Endothelial cell of umbilical vein (primary cell): ENCODE measurements around the gene NXPE3. TPM values are rescaled to one million over a fixed set of nuclear protein-coding genes. Genes with fewer than 3 reads are reported as not detected.

Experiments
- BruUV-seq: library from RNA; stranded (reverse); fragments of 400-500 nt; replicated peaks from 2 replicates; lab custom pipeline; 2021; lab: Mats Ljungman, UMichigan
- CTCF ChIA-PET: fragments of 300-600, 350-600 bp; sonication (Branson Sonifier 250); formaldehyde crosslinking; loops from one replicate; lab custom pipeline; 2021; ENCODE audit warnings: antibody characterized with exemption, inconsistent platforms; lab: Charles Lee
- POLR2A ChIA-PET: fragments of 300-600, 350-600 bp; sonication (Branson Sonifier 250); formaldehyde crosslinking; loops from one replicate; lab custom pipeline; 2021; ENCODE audit warnings: antibody characterized with exemption, inconsistent platforms; lab: Charles Lee
- DNase-seq: peaks from one replicate; pipeline ENCODE4 v3.0.0-alpha.2; 2011; ENCODE audit warnings: low read depth, low spot score
- FAIRE-seq: peaks from 2 replicates; lab custom pipeline; 2011; peaks lifted over from hg19 to GRCh38; lab: Jason Lieb, UNC
- H2AFZ ChIP-seq: 2 replicates; pipeline ENCODE4 v1.6.0; 2012; ENCODE audit warnings: low read depth, low read length, control low read depth, inconsistent platforms
- H3K27ac ChIP-seq: 2 replicates; pipeline ENCODE4 v1.5.1; 2011; ENCODE audit warnings: low read depth, mild to moderate bottlenecking, control low read depth, low read length, moderate library complexity; ENCODE audit not compliant: insufficient read depth
- H3K27me3 ChIP-seq, 2 experiments: 2 replicates each; pipeline versions ENCODE4 v1.6.0 to v1.6.1; 2011; ENCODE audit warnings: low read length in 2 of 2, mixed read lengths in 1 of 2; ENCODE audit not compliant: control insufficient read depth in 2 of 2, insufficient read depth in 2 of 2
- H3K36me3 ChIP-seq, 2 experiments: 2 replicates in 1 of 2; 3 replicates in 1 of 2; pipeline ENCODE4 v1.5.1; 2011; ENCODE audit warnings: low read length in 2 of 2, mild to moderate bottlenecking in 1 of 2, moderate library complexity in 1 of 2; ENCODE audit not compliant: control insufficient read depth in 2 of 2, insufficient read depth in 2 of 2; ENCODE audit errors: extremely low read depth in 1 of 2
- H3K4me1 ChIP-seq: 3 replicates; pipeline ENCODE4 v1.5.1; 2011; ENCODE audit warnings: mild to moderate bottlenecking, low read length; ENCODE audit not compliant: control insufficient read depth, insufficient read depth; ENCODE audit errors: extremely low read depth
- H3K4me2 ChIP-seq: 2 replicates; pipeline ENCODE4 v1.6.1; 2011; ENCODE audit warnings: low read length, control low read depth, mixed read lengths; ENCODE audit not compliant: insufficient read depth
- H3K4me3 ChIP-seq, 3 experiments: fragments of 200-600 bp in 1 of 3; sonication (generic), shearing (Covaris generic) in 1 of 3; replicated peaks in 1 of 3; 2 replicates each; pipeline ENCODE4 v1.5.1; 2011 to 2016; ENCODE audit warnings: control low read depth in 3 of 3, low read length in 3 of 3, mild to moderate bottlenecking in 2 of 3, inconsistent platforms in 1 of 3, low read depth in 1 of 3, moderate library complexity in 1 of 3; ENCODE audit not compliant: insufficient read depth in 1 of 3
- H3K79me2 ChIP-seq: 2 replicates; pipeline ENCODE4 v1.6.0; 2012; ENCODE audit warnings: low read length, inconsistent platforms; ENCODE audit not compliant: control insufficient read depth, insufficient read depth
- H3K9ac ChIP-seq: replicated peaks from 2 replicates; pipeline ENCODE3; 2011; ENCODE audit warnings: low read length, control low read depth; ENCODE audit not compliant: insufficient read depth; ENCODE audit errors: extremely low read depth
- H3K9me1 ChIP-seq: replicated peaks from 3 replicates; pipeline ENCODE4 v1.6.0; 2011; ENCODE audit warnings: mild to moderate bottlenecking, low read length; ENCODE audit not compliant: control insufficient read depth, insufficient read depth; ENCODE audit errors: extremely low read depth
- H3K9me3 ChIP-seq: replicated peaks from 2 replicates; pipeline ENCODE4 v1.5.1; 2012; ENCODE audit warnings: low read length, inconsistent platforms; ENCODE audit not compliant: control insufficient read depth, insufficient read depth
- H4K20me1 ChIP-seq: replicated peaks from 2 replicates; pipeline ENCODE3; 2011; ENCODE audit warnings: mild to moderate bottlenecking, low read length; ENCODE audit not compliant: control insufficient read depth, insufficient read depth; ENCODE audit errors: extremely low read depth
- EZH2 ChIP-seq: IDR thresholded peaks from 2 replicates; pipeline ENCODE4 v1.6.1; 2012; ENCODE audit warnings: borderline replicate concordance, low read depth, mild to moderate bottlenecking, moderate library complexity, low read length, inconsistent platforms; ENCODE audit not compliant: severe bottlenecking
- FOS ChIP-seq: IDR thresholded peaks from 2 replicates; pipeline ENCODE4 v1.6.1; 2011; ENCODE audit warnings: mild to moderate bottlenecking, low read length, moderate library complexity, borderline replicate concordance; ENCODE audit not compliant: insufficient read depth
- GATA2 ChIP-seq: IDR thresholded peaks from 2 replicates; pipeline ENCODE4 v1.7.0; 2011; ENCODE audit warnings: low read depth, mild to moderate bottlenecking, moderate library complexity, mixed read lengths, low read length; ENCODE audit not compliant: insufficient read length, insufficient read depth
- JUN ChIP-seq: IDR thresholded peaks from 2 replicates; pipeline ENCODE4 v1.6.1; 2011; ENCODE audit warnings: borderline replicate concordance, low read depth; ENCODE audit not compliant: insufficient read length, insufficient read depth
- MAX ChIP-seq: IDR thresholded peaks from 2 replicates; pipeline ENCODE4 v1.6.1; 2011; ENCODE audit not compliant: insufficient read depth, insufficient read length
- MYC ChIP-seq: IDR thresholded peaks from one replicate; pipeline ENCODE4 v1.6.1; 2011; ENCODE audit warnings: mild to moderate bottlenecking, low read depth, low read length
- POLR2A ChIP-seq: IDR thresholded peaks from 2 replicates; pipeline ENCODE4 v1.6.1; 2012; ENCODE audit warnings: low read depth, mild to moderate bottlenecking, control low read depth, low read length
- POLR2AphosphoS5 ChIP-seq: IDR thresholded peaks from 2 replicates; pipeline ENCODE4 v1.6.1; 2012; ENCODE audit warnings: low read depth, mild to moderate bottlenecking, control low read depth, low read length, moderate library complexity; ENCODE audit not compliant: insufficient read depth
- dilution Hi-C: fragments of 300-500 bp; cut with MboI; formaldehyde crosslinking; loops from one replicate; pipeline ENCODE4 v1.15.0; 2019; ENCODE audit warnings: low sequenced_read_pairs; ENCODE audit not compliant: extremely low pct_ligation_motif_present
- intact Hi-C: fragments of 100-400 bp; cut with micrococcal nuclease; formaldehyde crosslinking; loops from one replicate; pipeline ENCODE4 v1.10.0; 2022
- polyA plus RNA-seq, 4 experiments: library from polyadenylated mRNA; depleted of rRNA in 3 of 4; stranded (reverse) in 3 of 4; unstranded in 1 of 4; fragments of >200 nt; gene quantifications; 2 replicates each; pipeline versions ENCODE4 v1.2.1 to v1.2.3, GENCODE V29; 2011 to 2012; ENCODE audit warnings: missing spikeins in 1 of 4
- total RNA-seq: library from RNA; stranded (reverse); gene quantifications from 2 replicates; pipeline ENCODE4 v1.2.3, GENCODE V29; 2021
- TF ChIP-seq, protein P1 (sequence below), 2 donors: IDR thresholded peaks; 1 replicate in 1 of 2; 2 replicates in 1 of 2; pipeline ENCODE4 v1.5.1; 2011; ENCODE audit warnings: low read length in 2 of 2, mild to moderate bottlenecking in 2 of 2, moderate library complexity in 2 of 2, control low read depth in 1 of 2, inconsistent platforms in 1 of 2, low read depth in 1 of 2; ENCODE audit not compliant: insufficient read depth in 1 of 2; ENCODE audit errors: extremely low read depth in 1 of 2

NXPE3 gene
- total and polyA plus RNA-seq, 2 donors (not counting 3 experiments of a cell fraction or from before 2014, with no cell fraction given), result 13.7 to 20.3 TPM

DNA sequence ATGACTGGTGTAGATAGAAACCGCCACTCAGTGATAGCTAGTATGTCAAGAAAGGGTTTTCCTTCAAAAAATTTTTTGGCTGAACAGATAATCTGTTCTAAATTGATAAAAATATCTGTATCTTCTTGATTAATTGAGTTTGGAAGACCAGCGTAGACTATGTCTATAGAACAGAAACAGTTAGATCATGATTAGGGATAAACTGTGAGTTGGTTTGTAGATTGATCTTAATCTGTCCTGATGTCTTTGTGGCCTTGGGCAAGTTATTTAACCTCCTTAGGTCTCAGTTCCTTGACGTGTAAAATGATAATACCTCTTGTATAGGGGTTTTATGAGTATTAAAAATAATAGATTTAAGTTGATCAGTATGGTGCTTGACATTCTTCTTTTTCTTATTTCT, 75.0 kb downstream of the NXPE3 start:
- ChIA-PET CTCF (interaction anchor here (0.9 kb wide), 1 partner anchor 371 kb away, joined by 4 read pairs; no protein-coding TSS in a partner anchor), POLR2A (no interaction called here)
- no TSS peak for BruUV-seq
- Histone ChIP-seq H3K4me3 (no peak overlapping the region), H4K20me1 (no peaks in the 10 kb centered on the region), H3K36me3 (peaks cover 34 to 49% of the 10 kb centered on the region in 2 experiments), H3K9me3 (no peaks in the 10 kb centered on the region), H3K4me1 (peaks cover 11% of the 10 kb centered on the region), H3K79me2 (peaks cover 66% of the 10 kb centered on the region), H3K27me3 (no peaks in the 10 kb centered on the region), H3K9ac (no peak overlapping the region), H3K27ac (no peak overlapping the region), H3K9me1 (no peaks in the 10 kb centered on the region), H3K4me2 (no peak overlapping the region), H2AFZ (no peak overlapping the region)
- dilution Hi-C loops (loop anchor here (25.0 kb wide), 1 partner anchor 308 kb away; no protein-coding TSS in a partner anchor), intact Hi-C loops (loop anchor here (5.0 kb wide), 2 partner anchors 153 to 238 kb away; no protein-coding TSS in a partner anchor)
- no peak for FAIRE-seq
- TF ChIP-seq FOS (no peak), GATA2 (no peak), JUN (no peak), POLR2A (no peak), EZH2 (no peak), POLR2AphosphoS5 (no peak), MAX (no peak), MYC (no peak)
- TF ChIP-seq, protein P1, sequence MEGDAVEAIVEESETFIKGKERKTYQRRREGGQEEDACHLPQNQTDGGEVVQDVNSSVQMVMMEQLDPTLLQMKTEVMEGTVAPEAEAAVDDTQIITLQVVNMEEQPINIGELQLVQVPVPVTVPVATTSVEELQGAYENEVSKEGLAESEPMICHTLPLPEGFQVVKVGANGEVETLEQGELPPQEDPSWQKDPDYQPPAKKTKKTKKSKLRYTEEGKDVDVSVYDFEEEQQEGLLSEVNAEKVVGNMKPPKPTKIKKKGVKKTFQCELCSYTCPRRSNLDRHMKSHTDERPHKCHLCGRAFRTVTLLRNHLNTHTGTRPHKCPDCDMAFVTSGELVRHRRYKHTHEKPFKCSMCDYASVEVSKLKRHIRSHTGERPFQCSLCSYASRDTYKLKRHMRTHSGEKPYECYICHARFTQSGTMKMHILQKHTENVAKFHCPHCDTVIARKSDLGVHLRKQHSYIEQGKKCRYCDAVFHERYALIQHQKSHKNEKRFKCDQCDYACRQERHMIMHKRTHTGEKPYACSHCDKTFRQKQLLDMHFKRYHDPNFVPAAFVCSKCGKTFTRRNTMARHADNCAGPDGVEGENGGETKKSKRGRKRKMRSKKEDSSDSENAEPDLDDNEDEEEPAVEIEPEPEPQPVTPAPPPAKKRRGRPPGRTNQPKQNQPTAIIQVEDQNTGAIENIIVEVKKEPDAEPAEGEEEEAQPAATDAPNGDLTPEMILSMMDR (IDR thresholded peaks at IDR 0.05; ENCODE audit: extremely low read depth in 1 of 2, insufficient read depth in 1 of 2, low read depth in 1 of 2, low read length in 2 of 2), result no peak
- no peak for DNase-seq
